Measurements from ENCODE around the gene APBA1. TPM values are rescaled to one million over a fixed set of nuclear protein-coding genes. Genes with fewer than 3 reads are reported as not detected.

Gene APBA1
- 10 to 100 TPM in 1 of 4 donors, 1 to 10 TPM in 3; 3.9 to 16.0 (median 6.6) TPM for total RNA-seq

DNA sequence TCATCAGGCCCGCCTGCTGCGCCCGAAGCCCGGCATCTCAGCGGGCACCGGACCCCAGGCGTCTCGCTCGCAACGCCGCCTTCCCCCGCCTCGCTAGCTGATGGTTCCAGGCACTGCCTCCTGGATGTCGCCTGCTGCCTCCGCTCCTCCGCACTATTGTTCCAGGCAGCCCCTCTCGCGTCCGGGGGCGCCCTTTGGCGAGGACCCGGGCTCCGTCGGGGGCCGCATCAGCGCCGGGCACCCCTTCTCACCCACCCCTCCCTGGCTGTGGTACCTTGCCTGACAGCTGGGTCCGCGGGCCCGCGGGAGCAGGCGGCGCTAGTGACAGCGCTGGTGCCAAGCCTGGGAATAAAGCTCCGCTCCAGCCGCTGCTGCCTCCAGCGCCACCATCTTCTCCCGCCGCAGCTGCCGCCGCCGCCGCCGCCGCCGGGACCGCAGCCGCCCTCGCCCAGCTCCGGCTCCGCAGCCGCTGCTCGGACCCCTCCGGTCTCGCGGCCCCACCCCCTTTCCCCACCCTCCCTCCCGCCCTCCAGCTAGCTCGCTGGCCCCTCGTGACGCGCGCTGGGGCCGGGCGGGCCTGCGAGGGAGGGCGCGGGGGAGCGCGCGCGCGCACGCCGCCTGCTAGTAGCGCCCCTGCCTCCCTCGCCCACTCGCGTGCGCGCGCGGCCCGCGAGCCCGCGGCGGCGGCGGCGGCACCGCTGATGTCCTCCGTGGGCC, at the start of gene APBA1:
Gene APBA1, minus strand, starts transcription at position 493 of the 717 bp plus-strand sequence.
- TF ChIP-seq, protein P1, sequence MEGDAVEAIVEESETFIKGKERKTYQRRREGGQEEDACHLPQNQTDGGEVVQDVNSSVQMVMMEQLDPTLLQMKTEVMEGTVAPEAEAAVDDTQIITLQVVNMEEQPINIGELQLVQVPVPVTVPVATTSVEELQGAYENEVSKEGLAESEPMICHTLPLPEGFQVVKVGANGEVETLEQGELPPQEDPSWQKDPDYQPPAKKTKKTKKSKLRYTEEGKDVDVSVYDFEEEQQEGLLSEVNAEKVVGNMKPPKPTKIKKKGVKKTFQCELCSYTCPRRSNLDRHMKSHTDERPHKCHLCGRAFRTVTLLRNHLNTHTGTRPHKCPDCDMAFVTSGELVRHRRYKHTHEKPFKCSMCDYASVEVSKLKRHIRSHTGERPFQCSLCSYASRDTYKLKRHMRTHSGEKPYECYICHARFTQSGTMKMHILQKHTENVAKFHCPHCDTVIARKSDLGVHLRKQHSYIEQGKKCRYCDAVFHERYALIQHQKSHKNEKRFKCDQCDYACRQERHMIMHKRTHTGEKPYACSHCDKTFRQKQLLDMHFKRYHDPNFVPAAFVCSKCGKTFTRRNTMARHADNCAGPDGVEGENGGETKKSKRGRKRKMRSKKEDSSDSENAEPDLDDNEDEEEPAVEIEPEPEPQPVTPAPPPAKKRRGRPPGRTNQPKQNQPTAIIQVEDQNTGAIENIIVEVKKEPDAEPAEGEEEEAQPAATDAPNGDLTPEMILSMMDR (IDR thresholded peaks at IDR 0.05; ENCODE audit: low read depth) = no peak

DNA sequence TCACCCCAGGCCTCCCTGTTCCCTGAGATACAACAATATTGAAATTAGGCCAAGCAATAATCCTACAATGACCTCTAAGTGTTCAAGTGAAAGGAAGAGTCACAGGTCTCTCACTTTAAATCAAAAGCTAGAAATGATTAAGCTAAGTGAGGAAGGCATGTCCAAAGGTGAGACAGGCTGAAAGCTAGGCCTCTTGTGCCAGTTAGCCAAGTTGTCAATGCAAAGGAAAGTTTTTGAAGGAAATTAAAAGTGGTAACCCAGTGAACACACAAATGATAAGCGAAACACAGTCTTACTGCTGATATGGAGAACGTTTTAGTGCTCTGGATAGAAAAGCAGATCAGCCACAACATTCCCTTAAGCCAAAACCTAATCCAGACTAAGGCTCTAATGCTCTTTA, 47.8 kb upstream of the APBA1 start:
- TF ChIP-seq, protein P1 (IDR thresholded peaks at IDR 0.05; ENCODE audit: low read depth) = no peak

DNA sequence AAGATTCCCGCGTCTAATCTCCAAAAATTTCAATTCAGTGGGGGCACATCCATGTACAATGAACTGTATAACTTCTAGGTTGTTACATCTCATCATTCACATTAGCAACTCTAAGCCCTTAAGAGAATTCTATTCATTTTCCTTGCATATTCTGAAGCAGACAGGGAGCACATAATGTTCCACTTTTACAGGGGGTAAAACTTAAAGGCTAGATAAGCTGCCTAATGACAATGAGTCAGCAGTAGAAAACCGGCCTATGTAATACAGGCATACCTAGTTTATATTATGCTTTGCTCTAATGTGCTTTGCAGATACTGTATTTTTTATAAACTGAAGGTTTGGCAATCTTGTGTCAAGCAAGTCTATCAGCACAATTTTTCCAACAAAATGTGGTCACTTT, 47.2 kb upstream of the APBA1 start:
- TF ChIP-seq, protein P1 (IDR thresholded peaks at IDR 0.05; ENCODE audit: low read depth) = no peak

DNA sequence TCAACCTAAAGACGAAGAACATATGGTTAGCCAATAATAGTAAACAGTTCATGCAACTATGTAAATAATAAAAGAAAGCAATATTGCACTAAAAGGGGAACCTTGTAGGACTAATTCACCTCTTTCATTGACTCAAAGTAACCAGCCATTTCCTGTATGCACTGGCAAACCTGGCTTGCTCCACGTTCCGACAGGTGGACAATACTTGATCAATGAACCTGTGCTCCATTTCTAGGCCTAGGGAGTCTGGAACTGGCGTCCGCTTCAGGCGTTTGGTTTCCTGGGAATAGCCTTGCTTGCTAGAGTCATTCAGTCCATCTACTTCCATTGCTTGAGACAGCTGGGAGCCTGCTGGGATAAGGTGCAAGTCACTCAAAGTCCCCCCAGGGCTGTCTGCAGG, 46.0 kb upstream of the APBA1 start:
- TF ChIP-seq, protein P1 (IDR thresholded peaks at IDR 0.05; ENCODE audit: low read depth) = no peak

DNA sequence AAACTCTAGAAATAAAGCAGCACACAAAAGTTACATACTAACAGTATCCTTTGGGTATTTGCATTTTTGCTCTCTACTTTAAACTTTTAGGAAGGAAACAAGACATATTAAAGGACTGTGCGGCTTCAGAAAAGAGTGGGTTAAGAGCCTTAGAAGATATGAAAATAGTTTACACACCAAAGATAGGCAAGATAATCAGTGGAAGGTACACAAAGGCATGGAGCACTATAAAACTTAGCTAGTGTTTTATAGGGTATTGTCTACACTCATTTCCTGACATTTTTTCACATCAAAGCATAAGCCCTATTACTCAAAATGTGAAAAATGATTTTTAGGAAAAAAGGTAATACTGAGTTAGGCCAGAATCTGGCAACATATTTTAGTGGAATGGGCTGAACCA, 43.7 kb upstream of the APBA1 start:
- TF ChIP-seq, protein P1 (IDR thresholded peaks at IDR 0.05; ENCODE audit: low read depth) = no peak

DNA sequence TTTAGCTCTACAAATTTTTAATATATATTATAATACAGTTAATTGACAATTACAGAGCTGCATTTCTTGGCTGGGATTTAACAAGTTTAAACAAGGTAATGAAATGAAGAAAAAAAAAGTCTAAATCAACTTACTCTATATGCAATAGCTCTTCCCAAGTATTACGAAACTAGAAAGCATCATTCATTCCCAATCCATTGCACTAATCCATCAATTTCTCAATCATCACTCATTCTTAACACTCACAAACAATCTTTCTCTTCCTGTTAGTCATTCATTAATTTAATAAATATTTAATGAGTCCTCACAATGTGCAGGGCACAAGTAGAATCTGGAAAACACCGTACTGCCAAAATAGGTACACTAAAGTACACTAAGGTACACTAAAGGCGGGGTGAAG, 42.9 kb upstream of the APBA1 start:
- TF ChIP-seq, protein P1 (IDR thresholded peaks at IDR 0.05; ENCODE audit: low read depth) = no peak

DNA sequence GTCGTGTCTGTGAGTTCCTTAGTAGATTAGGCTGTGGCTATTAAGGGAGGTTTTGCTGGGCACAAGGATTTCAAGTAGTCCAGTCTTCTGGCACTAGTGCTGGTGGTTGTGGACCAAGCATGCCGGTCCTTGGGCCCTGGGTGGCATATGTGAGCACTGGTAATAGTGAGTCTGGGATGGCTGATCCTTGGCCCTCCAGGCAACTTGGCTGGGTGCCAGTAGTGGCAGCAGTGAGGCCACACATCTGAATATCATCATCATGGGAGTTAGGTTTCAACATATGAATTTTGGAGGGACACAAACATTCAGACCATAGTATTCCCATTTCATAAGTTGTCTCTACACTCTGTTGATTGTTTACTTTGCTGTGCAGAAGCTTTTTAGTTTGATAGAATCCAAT, 25.3 kb upstream of the APBA1 start:
- TF ChIP-seq, protein P1 (IDR thresholded peaks at IDR 0.05; ENCODE audit: low read depth) = no peak
